Psoas muscle (tissue), 8 donors: Measurements from ENCODE around the gene IQCM. TPM values are rescaled to one million over a fixed set of nuclear protein-coding genes. Genes with fewer than 3 reads are reported as not detected.

Source experiments
- ATAC-seq, 4 donors: fragments of 200-7000 bp; cut with Tn5 transposase; one replicate each; pipeline ENCODE4 v1.9.1; 2020; ENCODE audit warnings: moderate library complexity in 3 of 4, mild to moderate bottlenecking in 2 of 4
- DNase-seq, 2 donors: peaks; one replicate each; pipeline ENCODE4 v3.0.0-alpha.2; 2020
- H3K27ac ChIP-seq: fragments of 200-600 bp; one replicate; pipeline ENCODE4 v1.8.0; 2022
- H3K27me3 ChIP-seq, 3 donors: fragments of 200-600 bp in 1 of 3; one replicate each; pipeline versions ENCODE4 v1.6.1 to v1.8.0; 2013 to 2022; ENCODE audit warnings: low read length in 2 of 3, mild to moderate bottlenecking in 2 of 3, moderate library complexity in 1 of 3; ENCODE audit not compliant: insufficient read depth in 3 of 3
- H3K36me3 ChIP-seq, 2 donors: fragments of 200-600 bp in 1 of 2; one replicate each; pipeline versions ENCODE4 v1.6.1 to v1.8.0; 2013 to 2022; ENCODE audit warnings: low read depth in 1 of 2, mild to moderate bottlenecking in 1 of 2, moderate library complexity in 1 of 2; ENCODE audit not compliant: insufficient read depth in 1 of 2
- H3K4me1 ChIP-seq: fragments of 200-600 bp; one replicate; pipeline ENCODE4 v1.8.0; 2022
- H3K4me3 ChIP-seq: fragments of 200-600 bp; one replicate; pipeline ENCODE4 v1.8.0; 2022; ENCODE audit warnings: mild to moderate bottlenecking
- H3K9me3 ChIP-seq: fragments of 200-600 bp; one replicate; pipeline ENCODE4 v1.8.0; 2022
- CTCF ChIP-seq: fragments of 200-600 bp; IDR thresholded peaks from one replicate; pipeline ENCODE4 v1.8.0; 2022; ENCODE audit warnings: antibody characterized with exemption
- WGBS, 3 donors: extraction: QIAGEN DNeasy Blood & Tissue Kit; methylation state at CpG; one replicate each; pipeline versions ENCODE4 v1.1.6 to v1.1.7; 2013; 5-methylcytosine and 5-hydroxymethylcytosine counted together
- intact Hi-C, 2 donors: fragments of 100-400 bp; cut with DNase I; formaldehyde crosslinking; loops; one replicate each; pipeline versions ENCODE4 v1.11.0 to v1.14.2; 2022
- polyA plus RNA-seq, 3 donors: library from polyadenylated mRNA; stranded (reverse); fragments of 200-250 nt; gene quantifications; one replicate each; pipeline ENCODE4 v1.2.3, GENCODE V29; 2013
- total RNA-seq, 4 donors: library from RNA; stranded (reverse); fragmentation: NEBNext Ultra II Directional in 2 of 4; extraction: Animal tissue kit (Norgen Biotek cat#: 25700) in 2 of 4; gene quantifications; one replicate each; pipeline versions ENCODE4 v1.2.1 to v1.2.4, GENCODE V29; 2021 to 2023
- donor health status: healthy with polysubstance abuse.
- donor health status: DM: no; HTN: no; CAD: no; lungs with moderate emphysema.
- donor health status: Bipolar disorder and iron deficiency.
- donor health status: healthy.
- donor health status: DM: yes; HTN: yes; CAD: no.
- donor health status: DM: no; HTN: no; CAD: no.
- donor health status: DM: no; HTN: no; CAD: no.
- donor health status: DM: yes; HTN: yes; CAD: no.

Gene IQCM
- total and polyA plus RNA-seq, 7 donors: 1.1 TPM; not detected in 6

- no peak for TF ChIP-seq CTCF
- Histone ChIP-seq H3K9me3 (no peaks in the 10 kb centered on the region), H3K27me3 (no peaks in the 10 kb centered on the region), H3K36me3 (no peaks in the 10 kb centered on the region), H3K4me3 (no peak overlapping the region), H3K4me1 (no peaks in the 10 kb centered on the region), H3K27ac (no peak overlapping the region)
- intact Hi-C loops: no loop called here
- ATAC-seq: no peak
- DNase-seq: no peak
Measured at GRCh38 chr4:149604827-149605226, 210.8 kb downstream of the IQCM start.

DNA sequence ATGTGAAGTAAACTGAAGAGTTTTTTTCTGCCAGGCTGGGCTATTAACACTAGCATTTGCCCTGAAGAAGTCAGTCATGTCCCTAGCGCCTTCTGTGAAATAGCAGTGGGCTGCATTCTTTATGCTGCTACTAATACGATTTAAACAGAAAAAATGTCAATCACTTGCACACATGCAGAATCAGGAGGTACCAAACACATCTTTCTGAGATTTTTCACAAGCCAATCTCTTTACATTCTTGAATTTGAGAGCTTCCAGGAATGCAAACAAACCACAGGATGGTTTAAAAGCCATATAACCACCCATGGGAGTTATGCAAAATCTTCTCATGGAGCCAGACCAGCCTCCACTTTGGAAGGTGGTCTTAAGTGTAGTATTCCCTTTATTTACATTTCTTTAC is 220.1 kb downstream of the IQCM start:
- ATAC-seq (no peak), DNase-seq (no peak)
- Histone ChIP-seq H3K9me3 (no peaks in the 10 kb centered on the region), H3K36me3 (no peaks in the 10 kb centered on the region), H3K4me1 (no peaks in the 10 kb centered on the region), H3K27ac (no peak overlapping the region), H3K27me3 (no peaks in the 10 kb centered on the region), H3K4me3 (no peak overlapping the region)
- TF ChIP-seq CTCF: no peak
- WGBS, 3 donors: 80 to 88% (median 83%) methylated on average over 2 of the region's 2 CpGs
- intact Hi-C loops: no loop called here

GRCh38 chr4:149589826-149590225 is 225.8 kb downstream of the IQCM start:
- ATAC-seq (no peak), DNase-seq (no peak)
- TF ChIP-seq CTCF: no peak
- Histone ChIP-seq H3K27me3 (no peaks in the 10 kb centered on the region), H3K36me3 (no peaks in the 10 kb centered on the region), H3K4me3 (no peak overlapping the region), H3K27ac (no peak overlapping the region), H3K9me3 (peaks cover 8% of the 10 kb centered on the region), H3K4me1 (no peaks in the 10 kb centered on the region)
- intact Hi-C loops: no loop called here
- 22 to 43% (median 36%) methylated on average over 1 of the region's 1 CpG for WGBS, 3 donors

- H3K4me1 ChIP-seq: no peaks in the 10 kb centered on the region
- peaks cover 8% of the 10 kb centered on the region for H3K9me3 ChIP-seq
- no peak for ATAC-seq
- intact Hi-C loops: no loop called here
- 42 to 69% (median 59%) methylated on average over 1 of the region's 1 CpG for WGBS, 3 donors
- H3K27me3 ChIP-seq: no peaks in the 10 kb centered on the region
- no peaks in the 10 kb centered on the region for H3K36me3 ChIP-seq
- no peak for DNase-seq
- TF ChIP-seq CTCF: no peak
- no peak overlapping the region for H3K4me3 ChIP-seq
- H3K27ac ChIP-seq: no peak overlapping the region
Measured at GRCh38 chr4:149584722-149585121, 230.9 kb downstream of the IQCM start.

DNA sequence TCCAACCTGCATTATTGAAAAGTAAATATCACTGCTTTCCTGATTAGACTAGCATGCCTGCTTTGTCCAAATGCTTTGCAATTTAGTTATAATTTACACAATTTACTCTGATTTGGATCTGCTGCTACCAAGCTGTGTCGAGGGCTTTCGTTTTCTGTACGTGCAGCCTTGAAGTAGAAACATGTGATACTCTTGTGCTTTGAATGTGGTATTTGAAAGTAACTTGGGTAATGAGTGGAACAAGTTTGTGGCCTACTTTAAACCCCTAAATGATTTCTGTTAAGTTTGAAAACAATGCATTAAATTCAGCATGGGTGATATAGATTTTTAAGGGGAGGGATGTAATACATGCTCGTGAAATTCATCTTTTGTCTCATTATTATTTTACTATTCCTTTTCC is 240.7 kb downstream of the IQCM start:
- no peaks in the 10 kb centered on the region for H3K36me3 ChIP-seq
- 42 to 55% (median 43%) methylated on average over 4 of the region's 4 CpGs for WGBS, 3 donors
- no peak for ATAC-seq
- no peak for TF ChIP-seq CTCF
- no peaks in the 10 kb centered on the region for H3K4me1 ChIP-seq
- H3K4me3 ChIP-seq: no peak overlapping the region
- H3K27ac ChIP-seq: no peak overlapping the region
- no peaks in the 10 kb centered on the region for H3K9me3 ChIP-seq
- intact Hi-C loops: no loop called here
- no peaks in the 10 kb centered on the region for H3K27me3 ChIP-seq
- no peak for DNase-seq
